ENCODE data around the gene THRA.

THRA gene

GRCh38 chr17:40075201-40075941 is 12.6 kb downstream of the THRA start:
- in situ Hi-C loops (cut with MboI; ENCODE audit: low sequenced_read_pairs): no loop called here

- in situ Hi-C loops (cut with MboI; ENCODE audit: low sequenced_read_pairs): no loop called here
Measured at GRCh38 chr17:40075942-40076498, 13.3 kb downstream of the THRA start.

- in situ Hi-C loops (cut with MboI; ENCODE audit: low sequenced_read_pairs): no loop called here
Measured at GRCh38 chr17:40076591-40076990, 13.8 kb downstream of the THRA start.

- in situ Hi-C loops (cut with MboI; ENCODE audit: low sequenced_read_pairs): no loop called here
Measured at GRCh38 chr17:40079545-40079944, 16.8 kb downstream of the THRA start.

- in situ Hi-C loops (cut with MboI; ENCODE audit: low sequenced_read_pairs): no loop called here
Measured at GRCh38 chr17:40084477-40084876, 21.7 kb downstream of the THRA start.

GRCh38 chr17:40086150-40087044 is 23.6 kb downstream of the THRA start:
- in situ Hi-C loops (cut with MboI; ENCODE audit: low sequenced_read_pairs): no loop called here

- in situ Hi-C loops (cut with MboI; ENCODE audit: low sequenced_read_pairs): no loop called here
Measured at GRCh38 chr17:40087049-40087794, 24.5 kb downstream of the THRA start.

- in situ Hi-C loops (cut with MboI; ENCODE audit: low sequenced_read_pairs): no loop called here
Measured at GRCh38 chr17:40087903-40088718, 25.3 kb downstream of the THRA start.

- in situ Hi-C loops (cut with MboI; ENCODE audit: low sequenced_read_pairs): no loop called here
Measured at GRCh38 chr17:40089077-40089895, 26.5 kb downstream of the THRA start.

GRCh38 chr17:40090237-40091119 is 27.7 kb downstream of the THRA start:
- in situ Hi-C loops (cut with MboI; ENCODE audit: low sequenced_read_pairs): no loop called here

- in situ Hi-C loops (cut with MboI; ENCODE audit: low sequenced_read_pairs): no loop called here
Measured at GRCh38 chr17:40091691-40092397, 29.1 kb downstream of the THRA start.

GRCh38 chr17:40092581-40092980 is 29.8 kb downstream of the THRA start:
- in situ Hi-C loops (cut with MboI; ENCODE audit: low sequenced_read_pairs): no loop called here

GRCh38 chr17:40093005-40093579 is 30.3 kb downstream of the THRA start:
- in situ Hi-C loops (cut with MboI; ENCODE audit: low sequenced_read_pairs): no loop called here

GRCh38 chr17:40093580-40094201 is 30.9 kb downstream of the THRA start:
- in situ Hi-C loops (cut with MboI; ENCODE audit: low sequenced_read_pairs): no loop called here

- in situ Hi-C loops (cut with MboI; ENCODE audit: low sequenced_read_pairs): no loop called here
Measured at GRCh38 chr17:40094874-40095273, 32.1 kb downstream of the THRA start.

- in situ Hi-C loops (cut with MboI; ENCODE audit: low sequenced_read_pairs): no loop called here
Measured at GRCh38 chr17:40095351-40095943, 32.7 kb downstream of the THRA start.
